NCI-H1092 (cell line): ENCODE measurements around the gene RANBP3.

Source experiments
- DNase-seq: peaks from one replicate; lab custom pipeline; 2025; lab: John Stamatoyannopoulos, UW

Gene RANBP3

GRCh38 chr19:5949792-5950305, 28.1 kb downstream of the RANBP3 start:
- DNase-seq = peak; percentile 66

DNA sequence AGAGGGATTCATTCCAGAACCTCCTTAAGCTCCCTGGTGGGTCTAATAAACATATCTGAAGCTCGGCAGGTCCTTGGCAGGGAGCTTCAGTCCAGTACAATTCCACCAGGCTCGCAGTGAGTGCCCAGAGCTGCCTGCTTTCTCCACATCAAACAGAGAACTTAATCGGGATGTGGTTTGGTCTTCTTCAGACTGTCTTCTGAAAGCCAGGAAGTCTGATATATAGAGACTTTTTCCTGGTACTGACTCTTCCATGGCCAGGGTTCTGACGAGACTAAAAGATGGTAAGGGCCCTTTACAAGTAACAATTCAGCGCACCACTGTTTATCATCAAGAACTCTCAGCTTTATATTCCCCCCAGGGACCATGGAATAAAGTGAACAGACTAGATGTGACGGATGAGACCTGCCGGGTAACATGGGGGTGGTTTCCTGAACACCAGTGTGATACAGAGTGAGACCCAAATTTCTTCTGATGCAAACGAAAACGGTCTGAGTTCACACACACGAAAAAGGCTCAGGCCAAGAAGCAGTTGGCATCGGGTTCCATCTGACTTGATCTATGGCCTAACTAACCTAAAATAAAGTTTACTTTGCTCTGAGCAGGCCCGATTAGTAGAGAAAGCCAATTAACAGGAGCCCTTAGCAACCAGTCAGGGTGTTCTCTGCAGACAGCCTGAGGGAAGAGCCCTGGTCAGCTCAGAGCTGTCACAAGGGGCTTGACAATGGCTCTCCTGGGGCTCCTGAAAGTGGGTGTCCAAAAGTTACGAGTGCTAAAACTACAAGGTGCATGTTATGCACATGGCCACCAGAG, 29.0 kb downstream of the RANBP3 start:
- DNase-seq = no peak

GRCh38 chr19:5947435-5947834, 30.5 kb downstream of the RANBP3 start:
- no peak for DNase-seq

DNA sequence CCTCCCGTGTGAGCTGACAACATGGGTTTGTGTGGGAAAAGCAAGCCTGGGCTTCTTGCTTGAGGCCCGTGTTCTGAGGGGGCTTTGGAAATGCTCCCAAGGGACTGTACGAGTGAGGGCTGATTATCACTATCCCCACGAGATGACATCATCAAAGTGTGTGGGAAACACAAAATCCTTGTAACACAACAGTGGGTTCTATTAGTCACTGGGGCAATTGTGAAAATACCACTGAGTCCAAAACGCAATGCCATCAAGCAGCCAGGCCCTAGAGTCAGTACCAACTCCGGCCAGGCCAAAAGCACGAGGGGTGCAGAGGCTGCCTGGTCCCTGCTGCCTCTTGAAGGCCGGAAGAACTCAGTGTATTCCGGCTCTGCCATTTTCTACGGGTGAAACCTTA, 34.3 kb downstream of the RANBP3 start:
- DNase-seq = no peak

GRCh38 chr19:5943045-5943444, 34.9 kb downstream of the RANBP3 start:
- no peak for DNase-seq

- DNase-seq = no peak
These were observed 36.3 kb downstream of the RANBP3 start for GRCh38 chr19:5941673-5942072.

DNA sequence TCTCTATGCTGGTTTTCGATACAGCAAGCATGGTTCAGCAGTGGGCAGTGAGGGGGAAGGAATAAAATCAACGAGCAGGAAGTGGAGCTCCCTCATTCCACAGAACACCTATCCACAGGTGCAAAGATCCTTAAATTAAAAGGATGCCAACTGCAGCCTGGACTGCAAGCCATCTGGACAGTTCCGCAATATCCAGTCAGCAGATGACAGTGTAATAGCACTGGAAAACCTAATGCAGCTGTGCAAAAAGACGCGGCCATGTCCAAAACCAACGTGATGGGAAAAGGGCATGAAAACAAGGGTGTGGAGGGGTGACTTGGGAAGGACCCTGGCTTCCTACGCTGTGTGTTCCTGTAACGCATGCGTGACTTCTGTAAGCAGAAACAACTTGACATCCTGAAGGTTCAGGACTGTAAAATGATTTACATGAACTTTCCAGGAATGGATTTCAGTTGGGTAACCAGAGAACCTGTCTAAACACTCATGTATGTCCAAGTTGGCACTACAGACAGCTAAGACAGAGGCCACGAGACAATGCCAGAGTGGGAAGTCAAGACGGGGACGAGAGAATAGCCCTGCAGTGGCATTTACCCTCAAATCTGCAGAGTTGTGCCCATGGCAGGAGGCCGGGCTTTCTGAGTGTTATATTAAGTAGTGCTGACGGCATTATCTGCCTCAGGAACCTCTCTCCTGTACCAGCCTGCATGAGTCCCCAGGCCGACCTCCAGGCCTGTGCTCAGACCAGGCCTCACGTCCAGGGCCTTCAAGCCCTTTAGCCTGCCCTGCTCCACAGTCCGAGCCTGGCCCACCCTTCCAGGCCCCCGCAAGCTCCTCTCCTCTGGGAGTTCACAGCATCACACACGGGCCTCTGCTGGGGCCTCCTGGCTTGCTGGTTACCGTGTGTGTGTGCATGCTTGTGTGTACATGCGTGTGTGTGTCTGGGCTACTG, 37.4 kb downstream of the RANBP3 start:
- DNase-seq = no peak

- no peak for DNase-seq
These were observed 40.4 kb downstream of the RANBP3 start for GRCh38 chr19:5937550-5937949.

DNA sequence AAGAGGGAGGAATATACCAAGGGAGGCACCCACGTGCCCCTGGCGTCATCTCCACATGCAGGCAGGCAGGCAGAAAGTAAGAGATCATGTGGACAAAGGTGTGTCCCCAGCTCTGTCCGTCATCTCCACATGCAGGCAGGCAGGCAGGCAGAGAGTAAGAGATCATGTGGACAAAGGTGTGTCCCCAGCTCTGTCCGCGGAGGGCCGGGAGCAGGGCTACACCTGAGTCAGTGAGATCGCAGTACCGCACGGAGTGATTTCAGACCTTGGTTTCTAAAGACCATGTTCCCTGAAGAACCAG, 41.7 kb downstream of the RANBP3 start:
- DNase-seq = no peak

DNA sequence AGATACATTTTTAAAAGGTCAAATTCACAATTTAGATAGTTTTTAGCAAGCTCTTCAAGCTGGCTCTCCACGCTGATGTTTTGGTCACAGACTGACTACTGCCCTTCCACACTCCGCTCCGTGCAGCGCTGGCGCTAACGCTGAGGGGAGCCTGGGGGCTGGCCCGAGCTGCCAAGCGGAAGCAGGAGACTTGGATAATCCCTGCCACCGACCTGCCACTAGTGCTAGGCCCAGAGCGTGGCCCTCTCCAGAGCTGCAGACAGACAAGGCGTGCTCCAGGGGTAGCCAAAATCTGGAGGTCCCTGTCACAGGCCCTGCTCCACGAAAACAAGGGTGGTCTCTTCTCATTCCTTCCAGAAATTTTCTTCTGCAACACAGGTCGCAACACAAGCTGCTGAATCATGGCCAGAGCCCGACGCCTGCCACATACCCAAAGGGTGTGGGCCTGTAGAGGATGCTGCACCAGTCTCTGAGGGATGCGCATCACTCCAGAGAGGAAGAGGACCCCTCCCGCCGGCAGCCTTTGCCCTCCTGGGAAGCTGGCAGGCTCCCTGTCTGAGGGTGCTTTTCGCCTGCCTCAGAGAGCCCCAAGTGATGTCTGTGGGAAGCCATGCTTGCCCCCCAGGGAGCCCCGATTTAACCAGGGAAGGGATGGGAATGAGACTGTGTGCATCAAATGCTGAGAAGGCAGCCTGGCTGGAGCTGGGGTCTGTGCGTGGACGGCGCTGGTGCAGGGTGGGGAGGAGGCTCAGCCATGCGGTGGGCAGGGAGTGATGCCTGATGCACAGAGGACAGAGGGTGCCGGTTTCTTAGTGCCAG, 42.3 kb downstream of the RANBP3 start:
- no peak for DNase-seq

DNA sequence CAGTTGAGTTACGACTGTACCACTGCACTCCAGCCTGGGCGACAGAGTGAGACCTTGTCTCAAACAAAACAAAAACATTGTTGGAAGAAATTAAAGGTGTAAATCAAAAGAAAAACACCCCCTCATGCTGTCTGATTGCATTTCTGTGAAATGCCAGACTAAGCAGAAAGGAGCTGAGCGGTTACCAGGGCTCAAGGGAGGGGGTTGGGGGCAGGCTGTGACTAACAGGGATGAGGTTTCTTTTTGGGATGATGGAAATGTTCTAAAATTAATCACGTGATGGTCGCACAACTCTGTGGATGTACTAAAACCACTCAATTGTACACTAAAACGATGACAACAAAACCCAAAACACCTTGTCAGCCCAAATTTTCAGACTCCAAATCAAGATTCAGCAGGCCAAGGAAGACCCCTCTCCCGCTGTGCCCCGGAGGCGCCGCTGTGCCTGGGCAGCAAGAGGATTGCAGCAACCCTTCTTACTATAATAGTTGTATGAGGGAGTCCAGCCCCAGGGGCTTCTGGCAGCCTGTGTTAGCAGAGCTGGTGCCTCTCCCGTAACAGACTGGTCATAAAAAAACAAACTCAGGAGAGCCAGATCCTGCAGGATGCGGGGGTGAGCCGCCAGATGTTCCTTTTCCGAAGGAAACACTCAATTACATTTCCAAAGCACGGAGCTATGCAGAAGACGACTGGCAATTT, 43.0 kb downstream of the RANBP3 start:
- DNase-seq = no peak

DNA sequence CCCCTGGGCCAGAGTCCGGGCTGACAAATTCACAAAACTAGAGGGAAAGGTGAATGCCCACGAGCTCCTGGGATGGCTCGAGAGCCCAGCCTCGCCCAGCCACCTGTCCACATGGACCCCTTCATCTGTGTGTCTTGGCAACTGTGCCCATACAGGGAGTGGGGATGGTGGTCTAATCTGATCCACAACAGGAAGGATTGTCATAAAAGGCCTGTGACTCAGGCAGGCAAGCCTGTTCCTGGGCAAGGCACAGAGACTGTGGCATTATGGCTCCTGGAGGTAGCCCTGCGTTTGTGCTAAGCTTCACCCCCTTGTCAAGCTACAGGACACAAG, 43.9 kb downstream of the RANBP3 start:
- DNase-seq = no peak

- DNase-seq = no peak
These were observed 44.4 kb downstream of the RANBP3 start for GRCh38 chr19:5933391-5934068.

DNA sequence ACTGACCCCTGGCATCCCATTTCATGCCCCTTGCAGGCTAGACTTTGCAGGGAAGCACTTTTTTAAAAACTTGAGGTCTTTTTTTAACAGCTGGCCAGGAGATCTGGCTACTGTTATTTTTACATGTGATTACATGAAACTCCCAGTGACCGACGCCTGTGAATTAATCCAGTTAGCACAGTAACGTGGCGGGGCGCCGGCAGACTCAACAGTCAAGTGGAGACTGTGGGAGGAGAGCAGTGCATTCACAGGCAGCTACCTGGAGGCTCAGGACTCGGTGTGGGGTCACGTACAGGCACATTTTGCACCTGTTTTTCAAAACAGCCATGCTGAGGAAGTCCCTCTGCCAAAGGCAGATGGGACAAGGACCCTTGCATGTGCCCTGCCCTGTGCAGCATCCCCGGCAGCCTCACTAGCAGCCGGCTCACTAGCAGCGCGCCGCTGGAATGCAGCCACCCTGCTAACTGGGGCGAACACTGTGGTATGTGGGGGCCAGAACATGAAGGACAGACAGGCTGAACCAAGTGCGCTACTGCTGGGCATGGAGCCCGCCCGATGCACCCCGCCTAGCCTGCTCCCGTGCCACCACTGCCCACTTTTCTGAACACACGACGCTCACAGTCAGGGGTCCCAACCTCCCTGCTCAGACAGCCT, 45.2 kb downstream of the RANBP3 start:
- DNase-seq = no peak

- DNase-seq = no peak
These were observed 45.8 kb downstream of the RANBP3 start for GRCh38 chr19:5932146-5932545.

DNA sequence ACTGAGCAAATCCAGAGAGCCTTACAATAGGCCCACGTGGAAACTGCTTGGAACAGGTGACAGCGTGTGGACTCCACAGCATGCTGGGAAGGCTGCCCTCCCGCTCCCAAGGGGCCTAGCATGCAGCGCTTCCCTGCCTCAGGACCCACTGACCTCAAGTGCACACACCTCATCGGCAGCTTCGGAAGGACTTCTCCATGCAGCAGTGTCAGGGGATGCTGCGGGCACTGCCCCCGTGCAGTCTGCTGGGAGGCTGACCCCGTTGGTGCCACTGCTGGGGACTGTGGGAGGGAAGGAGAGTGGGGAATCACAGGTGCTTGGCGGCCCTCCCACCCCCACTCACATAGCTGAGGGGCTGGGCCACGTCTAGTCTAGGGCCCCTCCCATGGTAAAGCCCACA, 46.7 kb downstream of the RANBP3 start:
- no peak for DNase-seq

DNA sequence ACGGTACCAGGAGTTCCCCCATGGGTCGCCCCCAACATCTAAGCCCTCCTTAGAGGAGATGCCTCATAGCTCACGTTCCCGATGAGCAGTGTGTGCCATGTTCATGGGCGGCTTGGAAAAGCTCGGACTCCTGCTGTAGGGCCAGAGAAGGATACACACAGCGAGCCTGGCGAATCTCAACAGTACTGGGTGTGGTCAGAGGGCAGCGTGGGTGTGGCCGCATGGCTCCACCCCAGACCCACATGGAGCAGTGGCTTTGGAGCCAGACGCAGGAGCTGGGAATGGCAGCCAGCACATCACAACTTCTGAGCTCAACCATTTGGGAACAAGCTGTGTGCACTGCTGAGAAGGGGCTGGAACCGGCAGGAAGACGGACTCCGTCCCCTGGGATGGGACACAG, 48.3 kb downstream of the RANBP3 start:
- no peak for DNase-seq

- no peak for DNase-seq
These were observed 48.8 kb downstream of the RANBP3 start for GRCh38 chr19:5929179-5929578.

DNA sequence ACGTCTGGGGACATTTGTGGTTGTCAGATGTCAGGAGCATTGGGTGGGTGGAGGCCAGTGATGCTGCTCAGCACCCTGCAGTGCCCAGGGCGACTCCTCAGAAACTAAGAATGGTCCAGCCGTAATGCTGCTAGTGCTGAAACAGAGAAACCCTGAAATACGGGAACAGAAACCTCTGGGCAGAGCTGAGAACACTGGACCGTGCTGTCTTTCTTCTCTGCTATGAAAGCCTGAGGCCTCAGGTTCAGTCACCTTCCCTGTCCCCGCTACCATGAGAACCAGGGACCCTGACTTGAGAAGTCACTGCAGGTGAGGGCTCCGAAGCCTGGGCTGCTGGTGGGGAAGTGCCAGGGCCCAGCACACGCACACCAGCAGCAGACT, 50.5 kb downstream of the RANBP3 start:
- DNase-seq = no peak

- DNase-seq = no peak
These were observed 51.1 kb downstream of the RANBP3 start for GRCh38 chr19:5926641-5927440.
